Endothelial cell of umbilical vein (primary cell): ENCODE results near the gene SCP2. TPM values are rescaled to one million over a fixed set of nuclear protein-coding genes. Genes with fewer than 3 reads are reported as not detected.

ENCODE experiments used
- BruUV-seq: library from RNA; stranded (reverse); fragments of 400-500 nt; replicated peaks from 2 replicates; lab custom pipeline; 2021; lab: Mats Ljungman, UMichigan
- CTCF ChIA-PET: fragments of 300-600, 350-600 bp; sonication (Branson Sonifier 250); formaldehyde crosslinking; loops from one replicate; lab custom pipeline; 2021; ENCODE audit warnings: antibody characterized with exemption, inconsistent platforms; lab: Charles Lee
- POLR2A ChIA-PET: fragments of 300-600, 350-600 bp; sonication (Branson Sonifier 250); formaldehyde crosslinking; loops from one replicate; lab custom pipeline; 2021; ENCODE audit warnings: antibody characterized with exemption, inconsistent platforms; lab: Charles Lee
- DNase-seq: peaks from one replicate; pipeline ENCODE4 v3.0.0-alpha.2; 2011; ENCODE audit warnings: low read depth, low spot score
- FAIRE-seq: peaks from 2 replicates; lab custom pipeline; 2011; peaks lifted over from hg19 to GRCh38; lab: Jason Lieb, UNC
- H2AFZ ChIP-seq: 2 replicates; pipeline ENCODE4 v1.6.0; 2012; ENCODE audit warnings: low read depth, low read length, control low read depth, inconsistent platforms
- H3K27ac ChIP-seq: 2 replicates; pipeline ENCODE4 v1.5.1; 2011; ENCODE audit warnings: low read depth, mild to moderate bottlenecking, control low read depth, low read length, moderate library complexity; ENCODE audit not compliant: insufficient read depth
- H3K27me3 ChIP-seq, 2 experiments: 2 replicates each; pipeline versions ENCODE4 v1.6.0 to v1.6.1; 2011; ENCODE audit warnings: low read length in 2 of 2, mixed read lengths in 1 of 2; ENCODE audit not compliant: control insufficient read depth in 2 of 2, insufficient read depth in 2 of 2
- H3K36me3 ChIP-seq, 2 experiments: 2 replicates in 1 of 2; 3 replicates in 1 of 2; pipeline ENCODE4 v1.5.1; 2011; ENCODE audit warnings: low read length in 2 of 2, mild to moderate bottlenecking in 1 of 2, moderate library complexity in 1 of 2; ENCODE audit not compliant: control insufficient read depth in 2 of 2, insufficient read depth in 2 of 2; ENCODE audit errors: extremely low read depth in 1 of 2
- H3K4me1 ChIP-seq: 3 replicates; pipeline ENCODE4 v1.5.1; 2011; ENCODE audit warnings: mild to moderate bottlenecking, low read length; ENCODE audit not compliant: control insufficient read depth, insufficient read depth; ENCODE audit errors: extremely low read depth
- H3K4me2 ChIP-seq: 2 replicates; pipeline ENCODE4 v1.6.1; 2011; ENCODE audit warnings: low read length, control low read depth, mixed read lengths; ENCODE audit not compliant: insufficient read depth
- H3K4me3 ChIP-seq, 3 experiments: fragments of 200-600 bp in 1 of 3; sonication (generic), shearing (Covaris generic) in 1 of 3; replicated peaks in 1 of 3; 2 replicates each; pipeline ENCODE4 v1.5.1; 2011 to 2016; ENCODE audit warnings: control low read depth in 3 of 3, low read length in 3 of 3, mild to moderate bottlenecking in 2 of 3, inconsistent platforms in 1 of 3, low read depth in 1 of 3, moderate library complexity in 1 of 3; ENCODE audit not compliant: insufficient read depth in 1 of 3
- H3K79me2 ChIP-seq: 2 replicates; pipeline ENCODE4 v1.6.0; 2012; ENCODE audit warnings: low read length, inconsistent platforms; ENCODE audit not compliant: control insufficient read depth, insufficient read depth
- H3K9ac ChIP-seq: replicated peaks from 2 replicates; pipeline ENCODE3; 2011; ENCODE audit warnings: low read length, control low read depth; ENCODE audit not compliant: insufficient read depth; ENCODE audit errors: extremely low read depth
- H3K9me1 ChIP-seq: replicated peaks from 3 replicates; pipeline ENCODE4 v1.6.0; 2011; ENCODE audit warnings: mild to moderate bottlenecking, low read length; ENCODE audit not compliant: control insufficient read depth, insufficient read depth; ENCODE audit errors: extremely low read depth
- H3K9me3 ChIP-seq: replicated peaks from 2 replicates; pipeline ENCODE4 v1.5.1; 2012; ENCODE audit warnings: low read length, inconsistent platforms; ENCODE audit not compliant: control insufficient read depth, insufficient read depth
- H4K20me1 ChIP-seq: replicated peaks from 2 replicates; pipeline ENCODE3; 2011; ENCODE audit warnings: mild to moderate bottlenecking, low read length; ENCODE audit not compliant: control insufficient read depth, insufficient read depth; ENCODE audit errors: extremely low read depth
- EZH2 ChIP-seq: IDR thresholded peaks from 2 replicates; pipeline ENCODE4 v1.6.1; 2012; ENCODE audit warnings: borderline replicate concordance, low read depth, mild to moderate bottlenecking, moderate library complexity, low read length, inconsistent platforms; ENCODE audit not compliant: severe bottlenecking
- FOS ChIP-seq: IDR thresholded peaks from 2 replicates; pipeline ENCODE4 v1.6.1; 2011; ENCODE audit warnings: mild to moderate bottlenecking, low read length, moderate library complexity, borderline replicate concordance; ENCODE audit not compliant: insufficient read depth
- GATA2 ChIP-seq: IDR thresholded peaks from 2 replicates; pipeline ENCODE4 v1.7.0; 2011; ENCODE audit warnings: low read depth, mild to moderate bottlenecking, moderate library complexity, mixed read lengths, low read length; ENCODE audit not compliant: insufficient read length, insufficient read depth
- JUN ChIP-seq: IDR thresholded peaks from 2 replicates; pipeline ENCODE4 v1.6.1; 2011; ENCODE audit warnings: borderline replicate concordance, low read depth; ENCODE audit not compliant: insufficient read length, insufficient read depth
- MAX ChIP-seq: IDR thresholded peaks from 2 replicates; pipeline ENCODE4 v1.6.1; 2011; ENCODE audit not compliant: insufficient read depth, insufficient read length
- MYC ChIP-seq: IDR thresholded peaks from one replicate; pipeline ENCODE4 v1.6.1; 2011; ENCODE audit warnings: mild to moderate bottlenecking, low read depth, low read length
- POLR2A ChIP-seq: IDR thresholded peaks from 2 replicates; pipeline ENCODE4 v1.6.1; 2012; ENCODE audit warnings: low read depth, mild to moderate bottlenecking, control low read depth, low read length
- POLR2AphosphoS5 ChIP-seq: IDR thresholded peaks from 2 replicates; pipeline ENCODE4 v1.6.1; 2012; ENCODE audit warnings: low read depth, mild to moderate bottlenecking, control low read depth, low read length, moderate library complexity; ENCODE audit not compliant: insufficient read depth
- dilution Hi-C: fragments of 300-500 bp; cut with MboI; formaldehyde crosslinking; loops from one replicate; pipeline ENCODE4 v1.15.0; 2019; ENCODE audit warnings: low sequenced_read_pairs; ENCODE audit not compliant: extremely low pct_ligation_motif_present
- intact Hi-C: fragments of 100-400 bp; cut with micrococcal nuclease; formaldehyde crosslinking; loops from one replicate; pipeline ENCODE4 v1.10.0; 2022
- polyA plus RNA-seq, 4 experiments: library from polyadenylated mRNA; depleted of rRNA in 3 of 4; stranded (reverse) in 3 of 4; unstranded in 1 of 4; fragments of >200 nt; gene quantifications; 2 replicates each; pipeline versions ENCODE4 v1.2.1 to v1.2.3, GENCODE V29; 2011 to 2012; ENCODE audit warnings: missing spikeins in 1 of 4
- total RNA-seq: library from RNA; stranded (reverse); gene quantifications from 2 replicates; pipeline ENCODE4 v1.2.3, GENCODE V29; 2021
- TF ChIP-seq, protein P1 (sequence below), 2 donors: IDR thresholded peaks; 1 replicate in 1 of 2; 2 replicates in 1 of 2; pipeline ENCODE4 v1.5.1; 2011; ENCODE audit warnings: low read length in 2 of 2, mild to moderate bottlenecking in 2 of 2, moderate library complexity in 2 of 2, control low read depth in 1 of 2, inconsistent platforms in 1 of 2, low read depth in 1 of 2; ENCODE audit not compliant: insufficient read depth in 1 of 2; ENCODE audit errors: extremely low read depth in 1 of 2

Gene SCP2
- total and polyA plus RNA-seq, 2 donors (not counting 3 experiments of a cell fraction or from before 2014, with no cell fraction given): 42.4 to 92.7 TPM

GRCh38 chr1:53044926-53045325 lies 117.8 kb downstream of the SCP2 start:
- Histone ChIP-seq H3K9me3 (no peaks in the 10 kb centered on the region), H3K4me3 (no peak overlapping the region), H2AFZ (no peak overlapping the region), H3K36me3 (peaks cover under 1 to 3% of the 10 kb centered on the region in 2 experiments), H3K4me1 (peaks cover 39% of the 10 kb centered on the region), H4K20me1 (no peaks in the 10 kb centered on the region), H3K27ac (no peak overlapping the region), H3K9ac (no peak overlapping the region), H3K9me1 (no peaks in the 10 kb centered on the region), H3K79me2 (no peaks in the 10 kb centered on the region), H3K27me3 (no peaks in the 10 kb centered on the region), H3K4me2 (no peak overlapping the region)
- intact Hi-C loops: loop anchor here (5.0 kb wide), 1 partner anchor 343 kb away; no protein-coding TSS in a partner anchor
- FAIRE-seq: no peak
- CTCF ChIA-PET: no interaction called here
- POLR2A ChIA-PET: no interaction called here
- DNase-seq: no peak
- dilution Hi-C loops: no loop called here
- TF ChIP-seq POLR2AphosphoS5 (no peak), FOS (no peak), MYC (no peak), MAX (no peak), JUN (no peak), GATA2 (no peak), POLR2A (no peak), EZH2 (no peak)
- TF ChIP-seq, protein P1, sequence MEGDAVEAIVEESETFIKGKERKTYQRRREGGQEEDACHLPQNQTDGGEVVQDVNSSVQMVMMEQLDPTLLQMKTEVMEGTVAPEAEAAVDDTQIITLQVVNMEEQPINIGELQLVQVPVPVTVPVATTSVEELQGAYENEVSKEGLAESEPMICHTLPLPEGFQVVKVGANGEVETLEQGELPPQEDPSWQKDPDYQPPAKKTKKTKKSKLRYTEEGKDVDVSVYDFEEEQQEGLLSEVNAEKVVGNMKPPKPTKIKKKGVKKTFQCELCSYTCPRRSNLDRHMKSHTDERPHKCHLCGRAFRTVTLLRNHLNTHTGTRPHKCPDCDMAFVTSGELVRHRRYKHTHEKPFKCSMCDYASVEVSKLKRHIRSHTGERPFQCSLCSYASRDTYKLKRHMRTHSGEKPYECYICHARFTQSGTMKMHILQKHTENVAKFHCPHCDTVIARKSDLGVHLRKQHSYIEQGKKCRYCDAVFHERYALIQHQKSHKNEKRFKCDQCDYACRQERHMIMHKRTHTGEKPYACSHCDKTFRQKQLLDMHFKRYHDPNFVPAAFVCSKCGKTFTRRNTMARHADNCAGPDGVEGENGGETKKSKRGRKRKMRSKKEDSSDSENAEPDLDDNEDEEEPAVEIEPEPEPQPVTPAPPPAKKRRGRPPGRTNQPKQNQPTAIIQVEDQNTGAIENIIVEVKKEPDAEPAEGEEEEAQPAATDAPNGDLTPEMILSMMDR (IDR thresholded peaks at IDR 0.05; ENCODE audit: extremely low read depth in 1 of 2, insufficient read depth in 1 of 2, low read depth in 1 of 2, low read length in 2 of 2): no peak
- no TSS peak for BruUV-seq
